ENCODE results near the gene SETBP1. TPM values are rescaled to one million over a fixed set of nuclear protein-coding genes. Genes with fewer than 3 reads are reported as not detected.

Gene SETBP1
- total and polyA plus RNA-seq, 2 of the 8 experiments (the other 6 are each of a cell fraction or from before 2014, with no cell fraction given): 2.0 to 6.5 TPM

GRCh38 chr18:44950685-44951195, 270.1 kb downstream of the SETBP1 start (continued):
- TF ChIP-seq CHD7 (IDR thresholded peaks at IDR 0.05; ENCODE audit: insufficient replicate concordance, low read length) (no peak), USF2 (IDR thresholded peaks at IDR 0.05; ENCODE audit: low read length) (no peak), EGR1 (IDR thresholded peaks at IDR 0.05; ENCODE audit: borderline replicate concordance, low read depth, low read length) (no peak), ATF2 (IDR thresholded peaks at IDR 0.05; ENCODE audit: low read length) (no peak), SIRT6 (IDR thresholded peaks at IDR 0.05; ENCODE audit: low read length) (no peak), BACH1 (IDR thresholded peaks at IDR 0.05; ENCODE audit: low read length) (no peak), CEBPB (IDR thresholded peaks at IDR 0.05; ENCODE audit: low read depth, low read length) (no peak), POU5F1 (IDR thresholded peaks at IDR 0.05; ENCODE audit: low read depth, low read length) (no peak), EP300 (IDR thresholded peaks at IDR 0.05; ENCODE audit: borderline replicate concordance in 1 of 2, low read depth in 2 of 2, low read length in 2 of 2) (no peak)

Data from H1 (cell line).